HG03108 (cell line): ENCODE data around the gene CDK12.
A peak's percentile ranks its signal among the peaks of the same experiment; 100 is the strongest.
"Not testable (repeated sequence)": the region's sequence is repeated elsewhere in the genome, so short reads cannot be mapped to it uniquely, and the experiment has no call there.

Experiments
- ATAC-seq: cut with Tn5 transposase; IDR thresholded peaks from one replicate; pipeline ENCODE4 v1.9.1; 2021; ENCODE audit warnings: moderate library complexity; ENCODE audit not compliant: unreplicated experiment

CDK12 gene

DNA sequence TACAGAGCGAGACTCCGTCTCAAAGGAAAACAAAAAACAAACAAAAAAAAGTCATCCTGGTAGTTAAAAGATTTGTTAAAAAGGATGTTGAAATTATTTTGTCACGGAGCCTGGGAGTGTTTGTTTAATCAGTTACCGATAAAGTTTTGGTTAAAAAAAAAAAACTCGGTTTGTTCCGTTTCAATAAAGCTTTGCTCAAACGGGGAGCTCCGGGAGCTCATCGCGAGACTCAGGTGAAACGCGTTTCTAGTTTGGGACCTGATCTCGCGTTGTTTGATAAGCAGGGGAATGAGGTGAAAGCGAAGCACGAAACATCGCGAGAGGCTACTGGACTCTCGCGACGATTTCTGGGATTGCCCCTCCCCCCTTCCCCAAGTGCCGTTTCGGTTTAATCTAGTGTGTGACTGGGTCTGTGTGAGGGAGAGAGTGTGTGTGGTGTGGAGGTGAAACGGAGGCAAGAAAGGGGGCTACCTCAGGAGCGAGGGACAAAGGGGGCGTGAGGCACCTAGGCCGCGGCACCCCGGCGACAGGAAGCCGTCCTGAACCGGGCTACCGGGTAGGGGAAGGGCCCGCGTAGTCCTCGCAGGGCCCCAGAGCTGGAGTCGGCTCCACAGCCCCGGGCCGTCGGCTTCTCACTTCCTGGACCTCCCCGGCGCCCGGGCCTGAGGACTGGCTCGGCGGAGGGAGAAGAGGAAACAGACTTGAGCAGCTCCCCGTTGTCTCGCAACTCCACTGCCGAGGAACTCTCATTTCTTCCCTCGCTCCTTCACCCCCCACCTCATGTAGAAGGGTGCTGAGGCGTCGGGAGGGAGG, at the start of gene CDK12:
CDK12 (plus strand) TSS at position 374 of the 813 bp plus-strand sequence. CDS start 586 bp downstream, outside the sequence.
- ATAC-seq = peak; percentile 65

DNA sequence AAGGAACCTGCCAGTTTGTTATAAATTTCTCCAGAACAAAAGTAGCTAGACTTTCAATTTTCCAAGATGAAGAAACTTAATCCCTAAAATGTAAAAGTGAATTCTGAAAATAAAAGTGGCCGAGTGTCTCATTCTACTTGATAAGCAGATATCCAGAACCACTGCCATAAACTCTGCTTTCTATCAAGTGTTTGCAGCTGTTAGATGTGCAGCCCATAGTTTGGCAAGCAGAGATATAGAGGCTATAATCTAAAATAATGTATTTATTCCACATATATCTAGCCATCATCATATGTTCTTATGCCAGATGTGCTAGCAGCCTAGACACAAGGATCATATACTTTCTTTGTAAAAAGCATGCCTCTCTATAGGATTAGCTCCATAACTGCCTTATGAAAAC, 45.1 kb upstream of the CDK12 start:
- no peak for ATAC-seq

DNA sequence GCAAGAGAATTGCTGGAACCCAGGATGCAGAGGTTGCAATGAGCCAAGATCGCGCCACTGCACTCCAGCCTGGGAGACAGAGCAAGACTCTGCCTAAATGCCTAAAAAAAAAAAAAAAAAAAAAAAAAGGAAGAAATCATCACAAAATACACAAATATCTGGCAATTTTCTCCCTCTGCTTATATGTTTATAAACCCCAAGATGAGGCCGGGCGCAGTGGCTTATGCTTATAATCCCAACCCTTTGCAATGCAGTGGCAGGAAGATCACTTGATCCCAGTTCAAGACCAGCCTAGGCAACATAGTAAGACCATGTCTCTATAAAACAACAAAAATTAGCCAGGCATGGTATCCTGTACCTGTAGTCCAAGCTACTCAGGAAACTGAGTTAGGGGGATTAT, 31.7 kb upstream of the CDK12 start:
- ATAC-seq = no peak

DNA sequence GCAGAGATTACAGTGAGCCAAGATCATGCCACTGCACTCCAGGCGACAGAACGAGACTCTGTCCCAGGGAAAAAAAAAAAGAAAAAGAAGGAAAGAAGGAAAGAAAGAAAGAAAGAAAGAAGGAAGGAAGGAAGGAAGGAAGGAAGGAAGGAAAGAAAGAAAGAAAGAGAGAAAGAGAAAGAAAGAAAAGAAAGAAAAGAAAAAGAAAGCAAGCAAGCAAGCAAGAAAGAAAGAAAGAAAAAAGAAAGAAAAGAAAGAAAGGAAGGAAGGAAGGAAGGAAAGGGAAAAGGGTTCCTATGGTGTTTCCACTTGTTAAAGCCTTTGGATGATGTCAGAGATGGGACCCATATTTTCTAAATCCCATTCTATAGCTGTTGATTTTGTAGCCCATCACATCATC, 21.4 kb upstream of the CDK12 start:
- ATAC-seq = not testable (repeated sequence)

DNA sequence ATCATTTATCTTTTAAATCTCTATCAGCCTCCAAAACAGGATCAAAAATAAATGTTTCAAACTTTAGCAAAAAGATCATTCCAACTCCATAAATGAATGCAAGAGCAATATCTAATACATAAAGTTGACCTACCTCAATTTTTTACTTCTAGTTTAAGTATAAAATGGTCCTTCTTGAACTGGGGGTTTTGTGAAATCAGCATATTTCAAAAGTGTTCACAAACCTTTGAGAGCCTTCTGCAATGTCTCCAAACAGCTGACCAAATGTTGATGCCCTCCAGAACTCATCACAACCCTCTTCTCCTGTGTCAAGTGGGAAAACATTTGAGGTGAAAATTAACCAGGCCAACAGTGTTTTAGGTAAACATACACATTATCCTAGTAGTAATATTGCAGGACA, 18.0 kb upstream of the CDK12 start:
- no peak for ATAC-seq

DNA sequence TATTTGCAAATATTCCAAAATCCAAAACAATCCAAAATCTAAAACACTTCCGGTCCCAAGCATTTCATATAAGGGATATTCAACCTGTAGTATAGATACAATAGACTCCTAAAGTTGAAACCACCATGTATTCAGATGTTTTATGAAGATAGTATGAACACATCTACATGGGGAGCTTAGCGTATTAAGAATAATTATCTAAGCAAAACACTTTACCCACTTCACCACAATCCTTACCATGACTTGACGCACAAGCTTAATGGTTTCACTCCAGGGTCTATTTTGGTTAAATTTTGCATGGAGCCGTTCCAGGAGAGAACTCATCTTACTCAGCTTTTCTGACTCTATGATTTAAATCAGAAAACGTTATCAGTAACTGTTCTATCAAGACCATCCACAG, 13.7 kb upstream of the CDK12 start:
- ATAC-seq = no peak

DNA sequence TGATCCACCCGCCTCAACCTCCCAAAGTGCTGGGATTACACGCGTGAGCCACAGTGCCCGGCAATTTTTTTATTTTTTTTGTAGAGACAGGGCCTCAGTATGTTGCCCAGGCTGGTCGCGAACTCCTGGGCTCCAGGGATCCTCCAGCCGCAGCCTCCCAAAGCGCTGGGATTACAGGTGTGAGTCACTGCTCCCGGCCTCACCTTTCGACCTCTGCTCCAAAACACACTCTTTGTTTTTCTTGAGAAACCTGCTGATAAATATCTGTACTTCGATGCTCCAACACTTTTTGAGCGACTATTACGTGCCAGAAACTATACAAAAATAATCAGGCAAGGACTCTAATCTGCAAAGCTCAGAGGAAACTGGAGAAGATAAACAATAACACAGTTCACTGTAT, 11.2 kb upstream of the CDK12 start:
- no peak for ATAC-seq

DNA sequence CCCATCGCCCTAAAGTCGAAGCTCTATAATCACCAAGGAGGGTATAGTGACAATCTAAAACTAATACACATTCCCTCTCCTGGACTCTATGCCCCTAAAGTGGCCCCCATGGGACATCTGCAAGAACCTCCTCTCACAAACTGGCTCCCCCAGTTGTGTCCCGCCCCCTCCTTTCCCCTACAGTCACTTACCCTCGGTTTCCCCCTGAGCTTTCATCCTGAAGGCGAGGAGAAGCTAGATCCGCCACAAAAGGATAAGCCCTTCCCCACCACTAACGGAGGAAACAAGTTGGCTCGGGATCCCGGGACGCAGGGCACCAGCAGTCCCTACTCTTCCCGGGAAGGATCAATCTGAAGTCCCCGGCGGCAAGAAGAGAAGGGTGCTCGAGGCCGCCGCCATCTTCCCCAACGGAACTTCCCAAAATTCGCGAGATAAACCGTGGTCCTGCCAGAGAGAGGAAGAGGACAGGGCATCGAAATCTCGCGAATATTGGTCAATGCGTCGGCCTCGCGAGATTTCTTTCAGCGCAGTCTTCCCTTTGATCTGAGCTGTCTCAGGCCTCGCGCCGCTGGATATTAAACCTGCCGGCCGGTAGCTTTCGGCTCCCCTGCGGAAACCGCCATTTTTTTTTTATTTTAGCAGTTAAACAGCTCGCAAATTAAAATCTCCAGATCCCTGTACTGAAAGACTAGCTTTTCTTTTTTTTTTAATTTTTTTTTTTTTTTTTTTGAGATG, 10.3 kb upstream of the CDK12 start, which contains the start of gene MED1:
MED1 (minus strand) TSS at position 417 of the 735 bp plus-strand sequence; CDS start at position 216, 201 bp downstream.
- ATAC-seq = peak; percentile 94

DNA sequence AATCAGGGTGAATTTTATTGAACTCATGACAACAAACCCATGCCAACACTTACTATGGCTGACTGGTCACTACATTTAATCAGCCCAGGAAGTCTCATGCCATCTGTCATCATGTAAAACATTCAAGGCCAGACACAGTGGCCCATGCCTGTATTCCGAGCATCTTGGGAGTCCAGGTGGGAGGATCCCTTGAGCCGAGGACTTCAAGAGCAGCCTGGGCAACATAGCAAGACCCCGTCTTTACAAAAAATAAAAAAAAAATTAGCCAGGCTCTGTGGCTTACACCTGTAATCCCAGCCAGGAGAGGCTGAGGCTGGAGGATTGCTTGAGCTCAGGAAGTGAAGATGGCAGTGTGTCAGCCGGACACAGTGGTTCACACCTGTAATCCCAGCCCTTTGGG, 5.4 kb upstream of the CDK12 start:
- no peak for ATAC-seq

DNA sequence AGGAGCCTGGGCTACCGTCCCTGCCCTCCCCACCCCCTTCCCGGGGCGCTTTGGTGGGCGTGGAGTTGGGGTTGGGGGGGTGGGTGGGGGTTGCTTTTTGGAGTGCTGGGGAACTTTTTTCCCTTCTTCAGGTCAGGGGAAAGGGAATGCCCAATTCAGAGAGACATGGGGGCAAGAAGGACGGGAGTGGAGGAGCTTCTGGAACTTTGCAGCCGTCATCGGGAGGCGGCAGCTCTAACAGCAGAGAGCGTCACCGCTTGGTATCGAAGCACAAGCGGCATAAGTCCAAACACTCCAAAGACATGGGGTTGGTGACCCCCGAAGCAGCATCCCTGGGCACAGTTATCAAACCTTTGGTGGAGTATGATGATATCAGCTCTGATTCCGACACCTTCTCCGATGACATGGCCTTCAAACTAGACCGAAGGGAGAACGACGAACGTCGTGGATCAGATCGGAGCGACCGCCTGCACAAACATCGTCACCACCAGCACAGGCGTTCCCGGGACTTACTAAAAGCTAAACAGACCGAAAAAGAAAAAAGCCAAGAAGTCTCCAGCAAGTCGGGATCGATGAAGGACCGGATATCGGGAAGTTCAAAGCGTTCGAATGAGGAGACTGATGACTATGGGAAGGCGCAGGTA, 762 bp downstream of the CDK12 start:
- peak; percentile 7 for ATAC-seq

DNA sequence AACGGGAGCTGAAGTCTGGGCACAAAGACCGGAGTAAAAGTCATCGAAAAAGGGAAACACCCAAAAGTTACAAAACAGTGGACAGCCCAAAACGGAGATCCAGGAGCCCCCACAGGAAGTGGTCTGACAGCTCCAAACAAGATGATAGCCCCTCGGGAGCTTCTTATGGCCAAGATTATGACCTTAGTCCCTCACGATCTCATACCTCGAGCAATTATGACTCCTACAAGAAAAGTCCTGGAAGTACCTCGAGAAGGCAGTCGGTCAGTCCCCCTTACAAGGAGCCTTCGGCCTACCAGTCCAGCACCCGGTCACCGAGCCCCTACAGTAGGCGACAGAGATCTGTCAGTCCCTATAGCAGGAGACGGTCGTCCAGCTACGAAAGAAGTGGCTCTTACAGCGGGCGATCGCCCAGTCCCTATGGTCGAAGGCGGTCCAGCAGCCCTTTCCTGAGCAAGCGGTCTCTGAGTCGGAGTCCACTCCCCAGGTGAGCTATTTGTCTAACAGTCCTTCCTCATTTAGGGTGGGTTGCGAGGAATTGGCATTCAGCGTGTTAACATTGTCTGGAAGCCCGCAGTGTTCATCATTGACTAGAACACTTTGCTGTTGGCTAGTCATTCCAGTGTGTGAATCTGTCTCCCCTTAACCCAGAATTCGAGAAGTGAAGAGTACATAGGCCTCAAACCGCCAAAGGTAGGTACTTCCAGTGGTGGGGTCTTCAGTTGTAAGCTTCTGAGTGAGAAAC, 1.5 kb downstream of the CDK12 start:
- no peak for ATAC-seq

DNA sequence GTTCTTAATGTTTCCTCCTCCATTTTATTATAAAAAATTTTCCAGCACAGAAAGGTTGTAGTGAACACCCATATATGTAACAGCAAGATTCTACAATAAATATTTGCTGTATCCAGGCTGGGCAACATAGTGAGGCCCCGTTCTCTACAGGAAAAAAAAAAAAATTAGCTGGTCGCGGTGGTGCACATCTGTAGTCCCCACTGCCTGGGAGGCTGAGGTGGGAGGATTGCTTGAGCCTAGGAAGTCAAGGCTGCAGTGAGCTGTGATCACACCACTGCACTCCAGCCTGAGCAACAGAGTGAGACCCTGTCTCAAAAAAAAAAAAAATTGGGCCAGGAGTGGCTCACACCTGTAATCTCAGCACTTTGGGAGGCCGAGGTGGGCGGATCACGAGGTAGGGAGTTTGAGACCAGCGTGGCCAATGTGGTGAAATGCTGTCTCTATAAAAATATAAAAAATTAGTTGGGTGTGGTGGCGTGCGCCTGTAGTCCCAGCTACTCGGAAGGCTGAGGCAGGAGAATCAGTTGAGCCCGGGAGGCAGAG, 3.4 kb downstream of the CDK12 start:
- not testable (repeated sequence) for ATAC-seq

DNA sequence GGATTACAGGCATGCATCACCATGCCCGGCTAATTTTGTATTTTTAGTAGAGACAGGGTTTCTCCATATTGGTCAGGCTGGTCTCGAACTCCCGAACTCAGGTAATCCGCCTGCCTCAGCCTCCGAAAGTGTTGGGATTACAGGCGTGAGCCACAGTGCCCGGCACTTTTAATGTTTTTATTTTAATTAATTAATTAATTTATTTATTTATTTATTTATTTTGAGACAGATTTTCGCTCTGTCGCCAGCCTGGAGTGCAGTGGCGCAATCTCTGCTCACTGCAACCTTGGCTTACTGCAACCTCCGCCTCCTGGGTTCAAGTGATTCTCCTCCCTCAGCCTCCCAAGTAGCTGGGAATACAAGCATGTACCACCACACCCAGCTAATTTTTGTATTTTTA, 7.3 kb downstream of the CDK12 start:
- ATAC-seq = not testable (repeated sequence)

DNA sequence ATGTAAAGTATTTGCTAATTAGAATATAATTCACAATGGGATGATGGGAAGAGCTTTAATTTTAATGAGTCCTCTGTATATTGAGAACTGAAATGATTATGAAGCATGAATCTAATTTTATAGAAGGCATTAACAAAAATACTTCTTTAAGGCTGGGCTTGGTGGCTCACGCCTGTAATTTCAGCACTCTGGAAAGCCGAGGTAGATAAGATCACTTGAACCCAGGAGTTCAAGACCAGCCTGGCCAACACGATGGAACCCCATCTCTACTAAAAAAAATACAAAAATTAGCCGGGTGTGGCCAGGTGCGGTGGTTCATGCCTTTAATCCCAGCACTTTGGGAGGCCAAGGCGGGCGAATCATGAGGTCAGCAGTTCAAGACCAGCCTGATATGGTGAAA, 12.0 kb downstream of the CDK12 start:
- ATAC-seq = no peak

DNA sequence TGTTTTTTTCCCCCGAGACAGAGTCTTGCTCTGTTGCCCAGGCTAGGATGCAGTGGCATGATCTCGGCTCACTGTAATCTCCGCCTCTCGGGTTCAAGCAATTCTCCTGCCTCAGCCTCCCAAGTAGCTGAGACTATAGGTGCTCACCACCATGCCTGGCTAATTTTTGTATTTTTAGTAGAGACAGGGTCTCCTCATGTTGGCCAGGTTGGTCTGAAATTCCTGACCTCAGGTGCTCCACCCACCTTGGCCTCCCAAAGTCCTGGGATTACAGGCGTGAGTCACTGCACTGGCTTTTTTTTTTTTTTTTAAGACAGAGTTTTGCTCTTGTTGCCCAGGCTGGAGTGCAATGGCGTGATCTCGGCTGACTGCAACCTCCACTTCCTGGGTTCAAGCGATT, 18.3 kb downstream of the CDK12 start:
- not testable (repeated sequence) for ATAC-seq

DNA sequence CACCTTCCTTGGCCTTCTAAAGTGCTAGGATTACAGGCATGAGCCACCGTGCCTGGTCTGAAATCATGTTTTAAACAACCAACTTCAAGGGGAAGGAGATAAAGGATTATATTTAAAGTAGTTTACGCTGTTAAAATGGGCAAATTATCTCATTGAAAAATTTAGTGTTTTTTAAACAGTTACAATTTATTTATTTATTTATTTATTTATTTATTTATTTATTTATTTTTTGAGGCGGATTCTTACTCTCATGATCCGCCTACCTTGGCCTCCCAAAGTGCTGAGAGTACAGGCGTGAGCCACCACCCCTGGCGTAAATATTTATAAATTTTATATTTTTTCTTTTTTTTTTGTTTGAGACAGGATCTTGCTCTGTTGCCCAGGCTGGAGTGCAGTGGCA, 22.2 kb downstream of the CDK12 start:
- ATAC-seq = no peak

DNA sequence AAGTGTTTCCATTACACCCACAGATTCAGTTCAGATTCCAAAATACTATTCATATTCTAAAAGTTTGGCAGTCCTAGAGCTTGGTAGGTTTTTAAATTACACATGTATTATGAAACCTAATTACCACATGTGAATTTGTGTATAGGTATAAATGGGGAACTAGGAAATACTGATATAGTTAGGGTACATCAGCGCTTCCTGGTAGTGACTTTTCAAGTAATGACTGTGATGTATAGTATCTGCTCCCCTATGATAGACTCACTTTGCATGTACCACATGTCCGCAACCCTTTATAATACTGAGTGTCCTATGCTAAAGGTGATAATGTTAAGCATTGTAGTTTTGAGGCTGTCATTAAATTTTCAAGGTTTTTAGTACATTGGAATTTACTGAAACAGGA, 22.9 kb downstream of the CDK12 start:
- ATAC-seq = no peak

DNA sequence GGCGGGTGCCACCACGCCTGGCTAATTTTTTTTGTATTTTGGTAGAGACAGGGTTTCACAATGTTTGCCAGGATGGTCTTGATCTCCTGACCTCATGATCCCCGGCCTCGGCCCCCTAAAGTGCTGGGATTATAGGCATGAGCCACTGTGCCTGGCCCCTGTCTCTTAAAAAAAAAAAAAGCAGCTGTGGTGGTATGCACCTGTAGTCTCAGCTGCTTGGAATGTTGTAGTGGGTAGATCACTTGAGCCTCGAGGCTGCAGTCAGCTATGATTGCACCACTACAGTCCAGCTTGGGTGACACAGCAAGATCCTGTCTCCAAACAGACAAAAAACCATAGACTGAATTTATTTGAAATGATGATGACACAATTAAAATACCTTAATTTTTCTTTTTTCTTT, 24.3 kb downstream of the CDK12 start:
- no peak for ATAC-seq

DNA sequence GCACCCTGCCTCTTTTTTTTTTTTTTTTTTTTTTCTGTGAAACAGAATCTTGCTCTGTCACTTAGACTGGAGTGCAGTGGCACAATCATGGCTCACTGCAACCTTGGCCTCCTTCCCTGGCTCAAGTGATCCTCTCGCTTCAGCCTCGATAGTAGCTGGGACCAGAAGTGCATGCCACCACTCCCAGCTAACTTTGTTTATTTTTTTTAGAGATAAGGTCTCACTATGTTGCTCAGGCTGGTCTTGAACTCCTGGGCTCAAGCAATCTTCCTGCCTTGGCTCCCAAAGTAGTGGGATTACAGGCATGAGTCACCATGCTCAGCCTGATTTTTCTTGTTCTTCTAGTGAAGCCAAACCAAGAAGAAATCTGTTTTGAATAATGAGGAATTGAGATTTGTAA, 25.0 kb downstream of the CDK12 start:
- no peak for ATAC-seq

DNA sequence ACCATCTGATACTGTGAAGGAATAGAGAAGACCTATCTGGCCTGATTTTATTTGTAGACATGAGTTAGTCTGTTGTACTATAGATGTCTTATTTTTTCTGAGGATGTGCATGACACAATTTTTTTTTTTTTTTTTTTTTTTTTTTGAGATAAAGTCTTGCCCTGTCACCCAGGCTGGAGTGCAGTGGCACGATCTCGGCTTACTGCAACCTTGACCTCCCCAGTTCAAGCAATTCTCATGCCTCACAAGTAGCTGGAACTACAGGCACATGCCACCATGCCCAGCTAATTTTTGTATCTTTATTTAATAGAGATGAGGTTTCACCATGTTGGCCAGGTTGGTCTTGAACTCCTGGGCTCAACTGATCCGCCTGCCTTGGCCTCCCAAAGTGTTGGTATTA, 26.2 kb downstream of the CDK12 start:
- not testable (repeated sequence) for ATAC-seq

DNA sequence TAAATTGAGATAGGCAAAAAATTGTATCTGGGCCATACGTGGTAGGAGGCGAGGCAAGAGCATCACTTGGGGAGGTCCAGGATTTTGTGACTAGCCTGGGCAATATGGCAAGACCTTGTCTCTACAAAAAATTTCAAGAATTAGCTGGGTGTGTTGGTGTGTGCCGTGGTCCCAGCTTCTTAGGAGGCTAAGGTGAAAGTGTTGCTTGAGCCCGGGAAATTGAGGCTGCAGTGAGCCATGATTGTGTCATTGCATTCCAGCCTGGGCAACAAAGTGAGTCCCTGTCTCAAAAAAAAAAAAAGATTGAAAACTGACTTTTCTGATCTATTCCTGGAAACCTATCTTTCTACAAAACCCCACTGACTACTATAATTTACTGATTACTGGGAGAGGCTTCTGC, 26.7 kb downstream of the CDK12 start:
- no peak for ATAC-seq
